Body of pancreas (tissue), 4 donors: ENCODE data around the gene INTS13. TPM values are rescaled to one million over a fixed set of nuclear protein-coding genes. Genes with fewer than 3 reads are reported as not detected.
A peak's percentile ranks its signal among the peaks of the same experiment; 100 is the strongest.
"Not testable (repeated sequence)": the region's sequence is repeated elsewhere in the genome, so short reads cannot be mapped to it uniquely, and the experiment has no call there.

Source experiments
- ATAC-seq: fragments of 150-250 bp; one replicate; pipeline ENCODE4 v1.9.1; 2016
- DNase-seq, 4 donors: peaks; one replicate each; pipeline ENCODE4 v3.0.0-alpha.2; 2019
- H3K27ac ChIP-seq, 4 donors: fragments of 200-600 bp; sonication (generic); 1 replicate in 3 of 4; 2 replicates in 1 of 4; pipeline versions ENCODE4 v1.5.1 to v1.6.1; 2016 to 2019; ENCODE audit warnings: mild to moderate bottlenecking in 1 of 4, mixed read lengths in 1 of 4, moderate library complexity in 1 of 4
- H3K27me3 ChIP-seq, 2 donors: fragments of 200-600 bp; sonication (generic); one replicate each; pipeline ENCODE4 v1.6.0; 2016; ENCODE audit warnings: mild to moderate bottlenecking in 1 of 2
- H3K36me3 ChIP-seq, 2 donors: fragments of 200-600 bp; sonication (generic); replicated peaks in 1 of 2; 2 replicates each; pipeline ENCODE4 v1.5.1; 2016; ENCODE audit warnings: low read depth in 2 of 2; ENCODE audit not compliant: insufficient read depth in 1 of 2
- H3K4me1 ChIP-seq: fragments of 200-600 bp; sonication (generic); one replicate; pipeline ENCODE4 v1.6.0; 2016
- H3K4me3 ChIP-seq, 2 donors: fragments of 200-600 bp; sonication (generic); 1 replicate in 1 of 2; 2 replicates in 1 of 2; pipeline ENCODE4 v1.5.1; 2016 to 2019
- H3K9me3 ChIP-seq, 3 donors: fragments of 200-600 bp; sonication (generic); 1 replicate in 2 of 3; 2 replicates in 1 of 3; pipeline ENCODE4 v1.5.1; 2016
- POLR2A ChIP-seq, 3 donors: fragments of 450-650 bp; IDR thresholded peaks; one replicate each; pipeline ENCODE4 v1.6.1; 2016; ENCODE audit warnings: antibody characterized with exemption in 3 of 3, mild to moderate bottlenecking in 2 of 3
- WGBS, 2 donors: methylation state at CpG; one replicate each; pipeline ENCODE4 v1.1.5; 2017; 5-methylcytosine and 5-hydroxymethylcytosine counted together
- intact Hi-C: fragments of 100-400 bp; cut with DNase I; formaldehyde crosslinking; loops from one replicate; pipeline ENCODE4 v1.15.1; 2023
- total RNA-seq, 2 donors: library from RNA; depleted of rRNA; stranded (reverse); fragments of >200 nt; gene quantifications; one replicate each; pipeline ENCODE4 v1.1.0, GENCODE V29; 2016
- TF ChIP-seq, protein P1 (sequence below), 7 experiments: fragments of 450-650 bp in 4 of 7; fragments of 200-600 bp in 3 of 7; sonication (generic) in 3 of 7; IDR thresholded peaks; one replicate each; pipeline ENCODE4 v1.5.1; 2016 to 2019; ENCODE audit warnings: antibody characterized with exemption in 7 of 7

INTS13 gene
- total RNA-seq, 2 donors from 2014 or later: 12.9 to 13.0 TPM

DNA sequence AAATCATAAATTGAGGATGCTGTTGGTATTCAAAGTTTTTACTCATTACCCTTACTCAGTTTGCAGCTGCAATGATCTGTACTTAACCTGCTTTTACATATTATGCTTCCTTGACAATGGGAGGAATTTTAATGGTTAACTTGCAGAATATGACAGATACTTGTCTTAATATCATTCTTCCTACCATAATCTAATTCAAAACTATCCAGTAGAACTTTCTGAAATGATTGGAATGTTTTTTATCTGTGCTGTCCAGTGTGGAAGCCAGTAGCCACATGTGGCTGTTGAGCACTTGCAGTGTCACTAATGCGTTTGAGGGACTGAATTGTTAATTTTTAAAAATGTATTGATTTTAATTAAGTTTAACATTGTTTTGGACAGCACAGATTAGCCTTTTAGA lies 24.0 kb upstream of the INTS13 start:
- H3K4me1 ChIP-seq: peaks cover 8% of the 10 kb centered on the region
- TF ChIP-seq POLR2A (IDR thresholded peaks at IDR 0.05): no peak
- TF ChIP-seq, protein P1, sequence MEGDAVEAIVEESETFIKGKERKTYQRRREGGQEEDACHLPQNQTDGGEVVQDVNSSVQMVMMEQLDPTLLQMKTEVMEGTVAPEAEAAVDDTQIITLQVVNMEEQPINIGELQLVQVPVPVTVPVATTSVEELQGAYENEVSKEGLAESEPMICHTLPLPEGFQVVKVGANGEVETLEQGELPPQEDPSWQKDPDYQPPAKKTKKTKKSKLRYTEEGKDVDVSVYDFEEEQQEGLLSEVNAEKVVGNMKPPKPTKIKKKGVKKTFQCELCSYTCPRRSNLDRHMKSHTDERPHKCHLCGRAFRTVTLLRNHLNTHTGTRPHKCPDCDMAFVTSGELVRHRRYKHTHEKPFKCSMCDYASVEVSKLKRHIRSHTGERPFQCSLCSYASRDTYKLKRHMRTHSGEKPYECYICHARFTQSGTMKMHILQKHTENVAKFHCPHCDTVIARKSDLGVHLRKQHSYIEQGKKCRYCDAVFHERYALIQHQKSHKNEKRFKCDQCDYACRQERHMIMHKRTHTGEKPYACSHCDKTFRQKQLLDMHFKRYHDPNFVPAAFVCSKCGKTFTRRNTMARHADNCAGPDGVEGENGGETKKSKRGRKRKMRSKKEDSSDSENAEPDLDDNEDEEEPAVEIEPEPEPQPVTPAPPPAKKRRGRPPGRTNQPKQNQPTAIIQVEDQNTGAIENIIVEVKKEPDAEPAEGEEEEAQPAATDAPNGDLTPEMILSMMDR (IDR thresholded peaks at IDR 0.05): no peak
- no peak overlapping the region for H3K4me3 ChIP-seq
- DNase-seq (no peak), ATAC-seq (no peak)
- intact Hi-C loops: no loop called here
- no peaks in the 10 kb centered on the region for H3K9me3 ChIP-seq
- no peak overlapping the region for H3K27ac ChIP-seq
- 27 to 30% methylated on average over 1 of the region's 1 CpG for whole genome bisulfite sequencing, 2 donors
- H3K36me3 ChIP-seq: peaks cover 0 to 8% of the 10 kb centered on the region in 2 donors
- no peaks in the 10 kb centered on the region for H3K27me3 ChIP-seq

DNA sequence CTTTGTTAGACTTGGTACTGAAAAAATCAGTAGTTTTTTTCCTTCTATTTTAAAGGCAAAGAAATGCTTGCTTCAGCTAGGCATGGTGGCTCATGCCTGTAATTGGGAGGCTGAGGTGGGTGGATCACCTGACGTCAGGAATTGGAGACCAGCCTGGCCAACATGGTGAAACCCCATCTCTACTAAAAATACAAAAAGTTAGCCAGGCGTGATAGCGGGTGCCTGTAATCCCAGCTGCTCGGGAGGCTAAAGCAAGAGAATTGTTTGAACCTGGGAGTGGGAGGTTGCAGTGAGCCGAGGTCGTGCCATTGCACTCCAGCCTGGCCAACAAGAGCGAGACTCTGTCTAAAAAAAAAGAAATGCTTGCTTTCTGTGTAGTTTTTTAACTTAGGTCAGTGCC lies 23.6 kb upstream of the INTS13 start:
- DNase-seq, H3K9me3 ChIP-seq, H3K4me1 ChIP-seq, H3K27ac ChIP-seq, H3K27me3 ChIP-seq, ATAC-seq, H3K4me3 ChIP-seq, intact Hi-C loops: not testable (repeated sequence)
- WGBS, 2 donors: 91 to 94% methylated on average over 7 of the region's 7 CpGs
- peaks cover 0 to 12% of the 10 kb centered on the region in 2 donors for H3K36me3 ChIP-seq

DNA sequence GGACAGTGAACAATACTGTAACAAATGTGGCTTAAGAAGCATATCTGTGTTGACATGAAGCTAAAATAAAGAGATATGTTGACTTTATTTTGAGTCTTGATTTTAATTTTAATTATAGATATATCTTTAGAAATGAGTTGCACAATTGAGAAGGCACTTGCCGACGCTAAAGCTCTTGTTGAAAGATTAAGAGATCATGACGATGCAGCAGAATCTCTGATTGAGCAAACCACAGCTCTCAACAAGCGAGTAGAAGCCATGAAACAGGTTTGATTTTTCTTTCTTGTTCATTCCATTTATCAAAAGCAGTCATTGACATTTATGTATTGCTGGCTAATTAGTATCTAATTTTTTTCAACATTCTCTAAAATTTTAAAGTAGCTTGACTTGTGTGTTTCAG lies 16.2 kb upstream of the INTS13 start:
- intact Hi-C loops: no loop called here
- no peak for TF ChIP-seq POLR2A (IDR thresholded peaks at IDR 0.05)
- TF ChIP-seq, protein P1 (IDR thresholded peaks at IDR 0.05): no peak
- H3K27ac ChIP-seq: no peak overlapping the region
- no peak overlapping the region for H3K4me3 ChIP-seq
- no peaks in the 10 kb centered on the region for H3K27me3 ChIP-seq
- H3K9me3 ChIP-seq: no peaks in the 10 kb centered on the region
- 68 to 70% methylated on average over 4 of the region's 4 CpGs for WGBS, 2 donors
- ATAC-seq: no peak
- H3K36me3 ChIP-seq: peaks cover 0 to 10% of the 10 kb centered on the region in 2 donors
- H3K4me1 ChIP-seq: no peaks in the 10 kb centered on the region
- no peak for DNase-seq

DNA sequence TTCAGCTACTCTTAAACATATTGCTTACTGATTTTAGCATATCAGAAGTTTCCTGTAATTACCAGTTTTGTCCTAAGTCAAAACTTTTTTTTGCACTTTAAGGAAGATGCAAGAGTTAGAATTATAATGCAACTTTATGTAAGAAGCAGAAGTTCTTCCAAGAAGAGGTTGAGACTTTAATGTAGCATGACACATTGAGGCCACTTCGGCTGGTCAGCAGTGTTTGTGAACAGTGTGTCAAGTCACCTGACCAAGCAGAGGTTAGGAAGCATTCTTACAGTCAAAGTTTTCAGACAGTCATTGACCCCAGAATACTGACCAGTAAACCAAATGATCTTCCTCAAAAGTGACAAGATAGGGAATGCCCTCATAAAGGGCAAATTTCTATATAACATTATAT lies 15.7 kb upstream of the INTS13 start:
- 26 to 52% methylated on average over 1 of the region's 1 CpG for WGBS, 2 donors

DNA sequence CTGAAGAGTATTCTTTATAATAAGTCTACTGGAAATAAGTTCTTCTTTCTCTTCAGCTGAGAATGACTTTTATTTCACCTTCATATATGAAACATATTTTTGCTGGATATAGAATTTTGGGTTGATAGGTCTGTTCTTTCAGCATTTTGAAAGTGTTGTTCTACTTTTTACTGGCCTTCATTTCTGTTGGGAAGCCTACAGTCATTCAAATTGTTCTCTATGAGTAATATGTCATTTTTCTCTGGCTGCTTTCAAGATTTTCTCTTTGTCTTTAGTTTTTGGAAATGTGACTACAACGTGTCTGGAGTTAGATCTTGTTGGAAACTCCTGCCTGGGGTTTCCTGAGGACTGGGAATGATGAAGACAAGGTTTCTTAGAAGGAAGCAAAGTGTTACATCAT lies 10.5 kb upstream of the INTS13 start:
- no peak overlapping the region for H3K27ac ChIP-seq
- 88 to 97% methylated on average over 1 of the region's 1 CpG for WGBS, 2 donors
- DNase-seq (no peak), ATAC-seq (no peak)
- H3K36me3 ChIP-seq: no peaks in the 10 kb centered on the region
- TF ChIP-seq POLR2A (IDR thresholded peaks at IDR 0.05): no peak
- TF ChIP-seq, protein P1 (IDR thresholded peaks at IDR 0.05): no peak
- intact Hi-C loops: no loop called here
- no peak overlapping the region for H3K4me3 ChIP-seq
- no peaks in the 10 kb centered on the region for H3K4me1 ChIP-seq
- H3K9me3 ChIP-seq: peaks cover 0 to 4% (median 0%) of the 10 kb centered on the region in 3 donors
- H3K27me3 ChIP-seq: no peaks in the 10 kb centered on the region

More for the DNA sequence above, 15.7 kb upstream of the INTS13 start:
- Histone ChIP-seq H3K4me1 (no peaks in the 10 kb centered on the region), H3K36me3 (peaks cover 0 to 10% of the 10 kb centered on the region in 2 donors), H3K9me3 (peaks cover 0 to 2% (median 0%) of the 10 kb centered on the region in 3 donors), H3K4me3 (no peak overlapping the region), H3K27me3 (no peaks in the 10 kb centered on the region), H3K27ac (peak overlapping the region in 1 of 4 donors; percentile 17)
- TF ChIP-seq, protein P1 (IDR thresholded peaks at IDR 0.05): no peak
- TF ChIP-seq POLR2A (IDR thresholded peaks at IDR 0.05): no peak
- DNase-seq (peak in 3 of 4 donors; percentile 16 to 68 (median 21)), ATAC-seq (no peak)
- intact Hi-C loops: no loop called here
